ENCODE data around the gene FEM1B. TPM values are rescaled to one million over a fixed set of nuclear protein-coding genes. Genes with fewer than 3 reads are reported as not detected.

The FEM1B gene
- total RNA-seq, 2 experiments from 2014 or later, result 83.2 to 94.9 TPM

- H3K4me1 ChIP-seq (ENCODE audit: insufficient read depth, low read length), result peaks cover 12% of the 10 kb centered on the region
- no peaks in the 10 kb centered on the region for H3K36me3 ChIP-seq (ENCODE audit: insufficient read depth, low read length)
- Mint-ChIP-seq H3K36me3 (ENCODE audit: low read depth) (no peaks in the 10 kb centered on the region), H3K27ac (peak overlapping the region; percentile 7), H3K9me3 (no peaks in the 10 kb centered on the region), H3K4me3 (peak overlapping the region; percentile 17), H3K4me1 (ENCODE audit: low read depth) (peaks cover 14% of the 10 kb centered on the region), H3K27me3 (peaks cover 11% of the 10 kb centered on the region)
- no peak overlapping the region for H3K27ac ChIP-seq (ENCODE audit: low read depth in 1 of 2, low read length in 2 of 2)
- intact Hi-C loops (cut with DNase I, micrococcal nuclease), result no loop called here
- ChIA-PET CTCF (interaction anchor here (1.4 kb wide), 1 partner anchor 8 kb away, joined by 3 read pairs; no protein-coding TSS in a partner anchor), POLR2A (interaction anchor here (0.6 to 2.7 kb wide), 3 partner anchors 19 to 214 kb away, joined by 3 to 26 read pairs (median 4); partner anchors contain the start of gene FEM1B)
- no peak overlapping the region for H3K4me3 ChIP-seq (ENCODE audit: low read length)
- peak; percentile 85 for ATAC-seq (ENCODE audit: poor library complexity)
- peak in 8 of 14 experiments; percentile 4 to 52 (median 26) for DNase-seq
- no peak for TF ChIP-seq CTCF (IDR thresholded peaks at IDR 0.05)
- no peaks in the 10 kb centered on the region for H3K9me3 ChIP-seq (ENCODE audit: control insufficient read depth in 1 of 2, insufficient read depth in 1 of 2, low read length in 2 of 2)
- peaks cover 0 to 5% of the 10 kb centered on the region in 2 experiments for H3K27me3 ChIP-seq (ENCODE audit: control insufficient read depth in 1 of 2, insufficient read depth in 2 of 2, low read length in 2 of 2)
Measured at GRCh38 chr15:68258692-68259091, 18.9 kb upstream of the FEM1B start.

- Mint-ChIP-seq H3K36me3 (ENCODE audit: low read depth) (no peaks in the 10 kb centered on the region), H3K9me3 (no peaks in the 10 kb centered on the region), H3K27ac (no peak overlapping the region), H3K4me3 (no peak overlapping the region), H3K4me1 (ENCODE audit: low read depth) (peaks cover 14% of the 10 kb centered on the region), H3K27me3 (peaks cover 23% of the 10 kb centered on the region)
- DNase-seq, result no peak
- H3K27ac ChIP-seq (ENCODE audit: low read depth in 1 of 2, low read length in 2 of 2), result no peak overlapping the region
- H3K27me3 ChIP-seq (ENCODE audit: control insufficient read depth in 1 of 2, insufficient read depth in 2 of 2, low read length in 2 of 2), result peaks cover 5 to 8% of the 10 kb centered on the region in 2 experiments
- H3K9me3 ChIP-seq (ENCODE audit: control insufficient read depth in 1 of 2, insufficient read depth in 1 of 2, low read length in 2 of 2), result no peaks in the 10 kb centered on the region
- no peaks in the 10 kb centered on the region for H3K36me3 ChIP-seq (ENCODE audit: insufficient read depth, low read length)
- TF ChIP-seq CTCF (IDR thresholded peaks at IDR 0.05), result no peak
- CTCF ChIA-PET, result interaction anchor here (1.4 kb wide), 1 partner anchor 9 kb away, joined by 3 read pairs; no protein-coding TSS in a partner anchor
- peaks cover 12% of the 10 kb centered on the region for H3K4me1 ChIP-seq (ENCODE audit: insufficient read depth, low read length)
- no peak for ATAC-seq (ENCODE audit: poor library complexity)
- no peak overlapping the region for H3K4me3 ChIP-seq (ENCODE audit: low read length)
- POLR2A ChIA-PET, result interaction anchor here (0.6 to 2.7 kb wide), 3 partner anchors 18 to 132 kb away, joined by 3 to 26 read pairs (median 4); partner anchors contain the start of gene FEM1B
- intact Hi-C loops (cut with DNase I, micrococcal nuclease), result no loop called here
Measured at GRCh38 chr15:68259883-68260282, 17.7 kb upstream of the FEM1B start.

GRCh38 chr15:68261241-68261640 is 16.3 kb upstream of the FEM1B start:
- Mint-ChIP-seq H3K27ac (no peak overlapping the region), H3K36me3 (ENCODE audit: low read depth) (no peaks in the 10 kb centered on the region), H3K27me3 (peaks cover 32% of the 10 kb centered on the region), H3K4me3 (no peak overlapping the region), H3K9me3 (no peaks in the 10 kb centered on the region), H3K4me1 (ENCODE audit: low read depth) (peaks cover 14% of the 10 kb centered on the region)
- DNase-seq (no peak), ATAC-seq (ENCODE audit: poor library complexity) (no peak)
- Histone ChIP-seq H3K27me3 (ENCODE audit: control insufficient read depth in 1 of 2, insufficient read depth in 2 of 2, low read length in 2 of 2) (peaks cover 5 to 13% of the 10 kb centered on the region in 2 experiments), H3K36me3 (ENCODE audit: insufficient read depth, low read length) (no peaks in the 10 kb centered on the region), H3K27ac (ENCODE audit: low read depth in 1 of 2, low read length in 2 of 2) (no peak overlapping the region), H3K4me1 (ENCODE audit: insufficient read depth, low read length) (peaks cover 12% of the 10 kb centered on the region), H3K9me3 (ENCODE audit: control insufficient read depth in 1 of 2, insufficient read depth in 1 of 2, low read length in 2 of 2) (no peaks in the 10 kb centered on the region), H3K4me3 (ENCODE audit: low read length) (no peak overlapping the region)
- intact Hi-C loops (cut with DNase I, micrococcal nuclease), result no loop called here
- CTCF ChIA-PET, result no interaction called here
- TF ChIP-seq CTCF (IDR thresholded peaks at IDR 0.05), result no peak
- POLR2A ChIA-PET, result no interaction called here
